ENCODE results near the gene GLIPR1L2.
"Not testable (repeated sequence)": the region's sequence is repeated elsewhere in the genome, so short reads cannot be mapped to it uniquely, and the experiment has no call there.

GLIPR1L2 gene

GRCh38 chr12:75437564-75437963 is 46.7 kb downstream of the GLIPR1L2 start:
- DNase-seq = peak; percentile 49

- DNase-seq = peak; percentile 27
Observed at GRCh38 chr12:75438059-75438754, 47.3 kb downstream of the GLIPR1L2 start.

- DNase-seq = no peak
Observed at GRCh38 chr12:75439048-75439447, 48.2 kb downstream of the GLIPR1L2 start.

- DNase-seq = no peak
Observed at GRCh38 chr12:75439930-75440329, 49.0 kb downstream of the GLIPR1L2 start.

GRCh38 chr12:75441687-75442449 is 51.0 kb downstream of the GLIPR1L2 start:
- DNase-seq = not testable (repeated sequence)

GRCh38 chr12:75442454-75442853 is 51.6 kb downstream of the GLIPR1L2 start:
- not testable (repeated sequence) for DNase-seq

- no peak for DNase-seq
Observed at GRCh38 chr12:75443709-75444108, 52.8 kb downstream of the GLIPR1L2 start.

GRCh38 chr12:75444429-75445136 is 53.7 kb downstream of the GLIPR1L2 start:
- DNase-seq = no peak

GRCh38 chr12:75445137-75445507 is 54.2 kb downstream of the GLIPR1L2 start:
- DNase-seq = not testable (repeated sequence)

GRCh38 chr12:75446857-75447256 is 56.0 kb downstream of the GLIPR1L2 start:
- DNase-seq = no peak

- no peak for DNase-seq
Observed at GRCh38 chr12:75447691-75448393, 57.0 kb downstream of the GLIPR1L2 start.

GRCh38 chr12:75452675-75453330 is 61.9 kb downstream of the GLIPR1L2 start:
- DNase-seq = no peak

- no peak for DNase-seq
Observed at GRCh38 chr12:75455839-75456238, 65.0 kb downstream of the GLIPR1L2 start.

- DNase-seq = peak; percentile 37
Observed at GRCh38 chr12:75457191-75457590, 66.3 kb downstream of the GLIPR1L2 start.

- DNase-seq = not testable (repeated sequence)
Observed at GRCh38 chr12:75457866-75458265, 67.0 kb downstream of the GLIPR1L2 start.

GRCh38 chr12:75459755-75460154 is 68.9 kb downstream of the GLIPR1L2 start:
- DNase-seq = no peak

- no peak for DNase-seq
Observed at GRCh38 chr12:75460204-75460603, 69.3 kb downstream of the GLIPR1L2 start.

GRCh38 chr12:75471902-75472890 is 81.3 kb downstream of the GLIPR1L2 start:
- no peak for DNase-seq

GRCh38 chr12:75474116-75474515 is 83.2 kb downstream of the GLIPR1L2 start:
- no peak for DNase-seq

GRCh38 chr12:75476071-75476470 is 85.2 kb downstream of the GLIPR1L2 start:
- no peak for DNase-seq

GRCh38 chr12:75477137-75477536 is 86.2 kb downstream of the GLIPR1L2 start:
- no peak for DNase-seq

Measured in central memory CD4-positive, alpha-beta T cell (primary cell).